Activated naive CD8-positive, alpha-beta T cell treated with anti-CD3 and anti-CD28 coated beads, Interleukin-2, amount 10 ng/mL, durations not matched to agents 7 days and 5 days (primary cell): ENCODE results near the gene RBAK. TPM values are rescaled to one million over a fixed set of nuclear protein-coding genes. Genes with fewer than 3 reads are reported as not detected.

Experiments used
- total RNA-seq, 2 experiments: library from RNA; stranded (reverse); gene quantifications; one replicate each; pipeline ENCODE4 v1.2.3, GENCODE V29; 2021

RBAK gene
- total RNA-seq, 2 experiments from 2014 or later: 17.0 to 17.3 TPM

Other genes with a start within 250 kb of the RBAK start
- gene PAPOLB, start 183.8 kb upstream of the RBAK start, total RNA-seq: not detected
- under 1 TPM; 0.17 to 0.28 TPM for gene RADIL, start 162.1 kb upstream of the RBAK start, total RNA-seq
- gene MMD2, start 86.7 kb upstream of the RBAK start, total RNA-seq: not detected
- gene WIPI2, start 144.4 kb downstream of the RBAK start, total RNA-seq: 10 to 100 TPM; 59.8 to 59.9 TPM
- 1 to 10 TPM; 1.6 to 3.1 TPM for gene SLC29A4, start 237.1 kb downstream of the RBAK start, total RNA-seq